GM12878 (cell line): ENCODE measurements around the gene SNRPD2.

Experiments
- LARP7 ChIP-seq: fragments of 450-650 bp; IDR thresholded peaks from 2 replicates; pipeline ENCODE4 v1.6.1; 2017; ENCODE audit warnings: mild to moderate bottlenecking
- POU2F2 ChIP-seq: IDR thresholded peaks from 3 replicates; pipeline ENCODE4 v1.6.1; 2011; ENCODE audit warnings: low read depth, mild to moderate bottlenecking, low read length, borderline replicate concordance
- YY1 ChIP-seq: IDR thresholded peaks from 2 replicates; pipeline ENCODE4 v1.6.1; 2011; ENCODE audit warnings: low read depth, mild to moderate bottlenecking, low read length
- TF ChIP-seq, protein P1 (sequence below), 3 experiments: IDR thresholded peaks in 2 of 3; conservative IDR thresholded peaks in 1 of 3; 2 replicates each; pipeline ENCODE4 v1.5.1; 2011; ENCODE audit warnings: low read depth in 3 of 3, low read length in 3 of 3, mild to moderate bottlenecking in 3 of 3, control low read depth in 2 of 3, moderate library complexity in 2 of 3, inconsistent platforms in 1 of 3, mixed read lengths in 1 of 3; ENCODE audit not compliant: control insufficient read depth in 2 of 3, insufficient read depth in 1 of 3; ENCODE audit errors: extremely low read depth in 1 of 3

GRCh38 chr19:45705115-45705514 lies 13.4 kb upstream of the SNRPD2 start:
- no peak for TF ChIP-seq YY1
- TF ChIP-seq POU2F2: no peak
- no peak for TF ChIP-seq LARP7
- TF ChIP-seq, protein P1, sequence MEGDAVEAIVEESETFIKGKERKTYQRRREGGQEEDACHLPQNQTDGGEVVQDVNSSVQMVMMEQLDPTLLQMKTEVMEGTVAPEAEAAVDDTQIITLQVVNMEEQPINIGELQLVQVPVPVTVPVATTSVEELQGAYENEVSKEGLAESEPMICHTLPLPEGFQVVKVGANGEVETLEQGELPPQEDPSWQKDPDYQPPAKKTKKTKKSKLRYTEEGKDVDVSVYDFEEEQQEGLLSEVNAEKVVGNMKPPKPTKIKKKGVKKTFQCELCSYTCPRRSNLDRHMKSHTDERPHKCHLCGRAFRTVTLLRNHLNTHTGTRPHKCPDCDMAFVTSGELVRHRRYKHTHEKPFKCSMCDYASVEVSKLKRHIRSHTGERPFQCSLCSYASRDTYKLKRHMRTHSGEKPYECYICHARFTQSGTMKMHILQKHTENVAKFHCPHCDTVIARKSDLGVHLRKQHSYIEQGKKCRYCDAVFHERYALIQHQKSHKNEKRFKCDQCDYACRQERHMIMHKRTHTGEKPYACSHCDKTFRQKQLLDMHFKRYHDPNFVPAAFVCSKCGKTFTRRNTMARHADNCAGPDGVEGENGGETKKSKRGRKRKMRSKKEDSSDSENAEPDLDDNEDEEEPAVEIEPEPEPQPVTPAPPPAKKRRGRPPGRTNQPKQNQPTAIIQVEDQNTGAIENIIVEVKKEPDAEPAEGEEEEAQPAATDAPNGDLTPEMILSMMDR (IDR thresholded peaks at IDR 0.05 in 2 of 3, conservative IDR thresholded peaks at IDR 0.05 in 1 of 3; ENCODE audit: control insufficient read depth in 2 of 3, extremely low read depth in 1 of 3, insufficient read depth in 1 of 3, low read depth in 3 of 3, low read length in 3 of 3): no peak
